Mesodermal cell (in vitro differentiated cells): Measurements from ENCODE around the gene EIF2AK3.

ENCODE experiments used
- H3K27ac ChIP-seq: 2 replicates; pipeline ENCODE4 v1.7.0; 2013; ENCODE audit warnings: mild to moderate bottlenecking, low read depth, low read length, moderate library complexity; ENCODE audit not compliant: severe bottlenecking
- H3K36me3 ChIP-seq: 2 replicates; pipeline ENCODE4 v1.7.1; 2013; ENCODE audit warnings: mild to moderate bottlenecking, low read length, moderate library complexity; ENCODE audit not compliant: control insufficient read depth, insufficient read depth
- H3K4me1 ChIP-seq: one replicate; pipeline ENCODE4 v1.7.1; 2013; ENCODE audit warnings: mild to moderate bottlenecking, low read length; ENCODE audit not compliant: insufficient read depth, control insufficient read depth, poor library complexity, severe bottlenecking
- H3K4me3 ChIP-seq: 2 replicates; pipeline ENCODE4 v1.7.0; 2013; ENCODE audit warnings: low read length, control low read depth, mild to moderate bottlenecking; ENCODE audit not compliant: insufficient read depth, poor library complexity, severe bottlenecking; ENCODE audit errors: extremely low read depth
- H3K9me3 ChIP-seq: 2 replicates; pipeline ENCODE4 v1.7.1; 2013; ENCODE audit warnings: mild to moderate bottlenecking, low read length, moderate library complexity; ENCODE audit not compliant: control insufficient read depth
- WGBS, 2 experiments: methylation state at CpG; one replicate each; pipeline ENCODE4 v1.1.5; 2013; ENCODE audit warnings: missing lambda C conversion rate in 2 of 2; ENCODE audit not compliant: insufficient coverage in 2 of 2; 5-methylcytosine and 5-hydroxymethylcytosine counted together

Gene EIF2AK3

DNA sequence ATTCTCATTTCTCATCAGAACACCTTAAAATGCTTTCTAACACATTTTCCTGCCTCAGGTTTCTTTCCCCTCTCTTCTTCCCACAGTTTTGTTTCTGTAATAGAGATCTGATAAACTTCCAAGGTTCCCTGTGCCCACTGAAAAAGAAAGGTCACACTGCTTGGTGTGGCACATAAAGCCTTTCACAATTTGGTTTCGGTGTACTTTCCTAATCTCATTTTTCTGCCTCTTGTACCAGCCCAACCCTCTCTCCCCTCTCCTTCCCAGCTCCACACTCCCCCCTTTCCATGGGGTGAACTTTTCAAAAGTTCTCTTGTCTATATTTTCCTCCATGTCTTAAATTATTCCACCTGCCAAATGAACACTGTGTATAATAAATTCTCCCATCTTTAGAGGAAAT lies 7.2 kb downstream of the EIF2AK3 start:
- no peaks in the 10 kb centered on the region for H3K9me3 ChIP-seq
- peaks cover 7% of the 10 kb centered on the region for H3K4me1 ChIP-seq
- peaks cover 6% of the 10 kb centered on the region for H3K36me3 ChIP-seq
- H3K4me3 ChIP-seq: no peak overlapping the region
- WGBS, 2 experiments: 100% methylated on average over 1 of the region's 1 CpG
- H3K27ac ChIP-seq: no peak overlapping the region

DNA sequence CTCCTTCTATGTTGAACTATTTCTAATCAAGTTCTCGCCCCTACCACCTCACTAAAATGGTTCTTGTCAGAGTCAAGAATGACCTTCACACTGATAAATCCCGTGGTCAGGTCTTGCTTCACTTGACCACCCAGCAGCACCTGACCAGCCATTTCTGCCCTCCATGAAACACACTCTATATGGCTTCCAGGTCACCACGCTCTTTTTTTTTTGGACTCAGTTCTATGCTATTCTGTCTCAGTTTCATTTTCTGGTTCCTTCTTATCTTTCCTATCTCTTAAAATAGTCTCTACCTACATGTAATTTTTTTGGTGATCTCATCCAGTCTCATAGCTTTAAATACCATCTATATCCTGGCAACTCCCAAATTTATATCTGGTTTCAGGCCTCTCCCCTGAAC lies 11.4 kb downstream of the EIF2AK3 start:
- no peaks in the 10 kb centered on the region for H3K9me3 ChIP-seq
- H3K4me1 ChIP-seq: peaks cover 28% of the 10 kb centered on the region
- WGBS, 2 experiments: 90 to 92% methylated on average over 3 of the region's 3 CpGs
- H3K27ac ChIP-seq: no peak overlapping the region
- no peak overlapping the region for H3K4me3 ChIP-seq
- peaks cover 22% of the 10 kb centered on the region for H3K36me3 ChIP-seq

DNA sequence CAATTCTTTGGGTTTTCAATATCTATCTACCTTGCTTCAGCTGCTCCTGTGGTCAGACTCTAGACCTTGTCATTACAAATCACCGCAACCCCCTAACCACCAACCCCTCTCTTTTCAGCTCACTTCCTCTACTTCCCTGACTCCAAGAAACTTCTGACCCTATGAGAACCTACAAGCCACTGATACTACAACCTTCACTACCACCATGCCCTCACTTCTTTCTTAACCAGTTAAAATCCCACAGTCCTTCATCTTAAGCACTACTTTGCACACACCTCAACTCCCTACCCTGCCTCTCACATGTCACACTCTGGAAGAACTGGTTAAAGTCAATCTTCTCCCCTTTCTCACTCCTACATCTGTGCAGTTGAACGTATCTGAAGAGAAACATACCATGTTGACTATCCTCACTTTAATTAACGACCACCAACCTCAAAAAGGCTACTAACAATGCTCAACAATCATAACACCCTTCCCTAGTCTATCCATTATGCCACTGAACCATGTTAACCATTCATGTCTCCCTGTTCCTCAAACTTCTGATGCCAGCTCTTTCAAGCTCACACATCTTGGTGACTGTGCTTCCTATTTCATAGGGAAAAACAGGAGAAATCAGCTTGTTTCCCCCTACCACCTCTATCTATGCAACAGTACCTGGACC lies 12.6 kb downstream of the EIF2AK3 start:
- H3K27ac ChIP-seq: no peak overlapping the region

DNA sequence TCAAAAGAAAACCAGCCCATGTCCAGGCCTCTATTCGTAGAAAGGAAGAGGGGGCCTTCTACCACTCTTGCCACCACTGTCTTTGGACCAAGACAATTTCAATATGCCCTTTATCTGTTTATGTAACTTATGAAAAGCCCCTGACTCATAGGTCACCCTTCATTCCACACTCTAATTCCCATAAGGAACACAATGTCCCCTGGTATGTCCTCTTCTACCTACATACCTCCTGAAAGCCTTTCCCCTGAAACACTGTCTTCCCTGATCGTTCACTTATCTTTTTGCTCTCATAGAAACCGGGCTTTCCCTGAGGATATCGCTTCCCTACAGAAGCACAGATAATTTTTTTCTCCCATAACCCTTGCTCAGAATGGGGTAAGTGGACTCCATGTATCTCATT lies 13.3 kb downstream of the EIF2AK3 start:
- WGBS, 2 experiments: 89 to 100% methylated on average over 3 to 4 of the region's 4 CpGs
- Histone ChIP-seq H3K9me3 (no peaks in the 10 kb centered on the region), H3K4me3 (no peak overlapping the region), H3K27ac (no peak overlapping the region), H3K4me1 (peaks cover 28% of the 10 kb centered on the region), H3K36me3 (peaks cover 24% of the 10 kb centered on the region)

More for the DNA sequence above, 12.6 kb downstream of the EIF2AK3 start:
- no peaks in the 10 kb centered on the region for H3K9me3 ChIP-seq
- peaks cover 24% of the 10 kb centered on the region for H3K36me3 ChIP-seq
- peaks cover 28% of the 10 kb centered on the region for H3K4me1 ChIP-seq
- H3K4me3 ChIP-seq: no peak overlapping the region
- WGBS, 2 experiments: 94 to 97% methylated on average over 3 of the region's 3 CpGs

DNA sequence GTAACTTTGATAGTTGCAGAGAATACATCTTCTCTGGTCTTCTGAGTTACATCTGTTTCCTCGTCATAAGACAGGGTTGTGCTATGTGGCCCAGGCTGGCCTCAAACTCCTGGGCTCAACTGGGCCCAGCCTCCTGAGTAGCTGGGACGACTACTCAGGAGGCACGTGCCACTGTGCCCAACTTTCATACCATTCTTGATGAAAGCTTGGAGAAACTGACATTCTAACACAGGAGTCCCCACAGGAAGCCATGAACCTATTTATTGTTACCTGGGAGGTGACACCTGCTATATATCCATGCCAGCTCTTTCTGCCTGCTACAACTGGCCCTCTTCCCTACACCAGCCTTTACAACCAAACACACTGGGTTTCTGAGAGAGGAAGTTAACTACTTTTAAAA lies 19.1 kb downstream of the EIF2AK3 start:
- no peaks in the 10 kb centered on the region for H3K9me3 ChIP-seq
- no peak overlapping the region for H3K4me3 ChIP-seq
- 86 to 87% methylated on average over 2 to 3 of the region's 3 CpGs for WGBS, 2 experiments
- H3K4me1 ChIP-seq: peaks cover 31% of the 10 kb centered on the region
- H3K36me3 ChIP-seq: peaks cover 20% of the 10 kb centered on the region
- no peak overlapping the region for H3K27ac ChIP-seq

DNA sequence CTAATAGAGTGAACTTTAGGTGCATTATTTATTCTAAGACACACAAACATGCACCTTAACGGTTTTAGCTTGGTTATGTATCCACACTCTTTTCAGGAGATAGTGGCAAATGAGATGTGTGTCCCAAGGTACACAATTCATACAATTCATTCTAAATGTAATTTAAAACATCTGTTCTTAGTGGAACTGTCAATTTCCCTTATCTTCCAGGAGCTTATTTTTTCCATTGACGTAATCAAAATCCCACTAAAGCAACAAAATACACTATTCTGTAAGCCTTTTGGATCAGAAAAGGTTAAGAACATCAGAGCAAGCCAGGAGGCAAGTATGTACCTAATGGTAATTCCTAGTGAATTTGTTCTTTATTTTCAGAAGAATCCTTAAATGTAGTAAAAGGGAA lies 19.8 kb downstream of the EIF2AK3 start:
- H3K9me3 ChIP-seq: no peaks in the 10 kb centered on the region
- no peak overlapping the region for H3K27ac ChIP-seq
- 100% methylated on average over 1 of the region's 2 CpGs; no CpG with 5 or more reads in 1 of the 2 experiments for WGBS, 2 experiments
- peaks cover 32% of the 10 kb centered on the region for H3K4me1 ChIP-seq
- H3K36me3 ChIP-seq: peaks cover 20% of the 10 kb centered on the region
- H3K4me3 ChIP-seq: no peak overlapping the region

DNA sequence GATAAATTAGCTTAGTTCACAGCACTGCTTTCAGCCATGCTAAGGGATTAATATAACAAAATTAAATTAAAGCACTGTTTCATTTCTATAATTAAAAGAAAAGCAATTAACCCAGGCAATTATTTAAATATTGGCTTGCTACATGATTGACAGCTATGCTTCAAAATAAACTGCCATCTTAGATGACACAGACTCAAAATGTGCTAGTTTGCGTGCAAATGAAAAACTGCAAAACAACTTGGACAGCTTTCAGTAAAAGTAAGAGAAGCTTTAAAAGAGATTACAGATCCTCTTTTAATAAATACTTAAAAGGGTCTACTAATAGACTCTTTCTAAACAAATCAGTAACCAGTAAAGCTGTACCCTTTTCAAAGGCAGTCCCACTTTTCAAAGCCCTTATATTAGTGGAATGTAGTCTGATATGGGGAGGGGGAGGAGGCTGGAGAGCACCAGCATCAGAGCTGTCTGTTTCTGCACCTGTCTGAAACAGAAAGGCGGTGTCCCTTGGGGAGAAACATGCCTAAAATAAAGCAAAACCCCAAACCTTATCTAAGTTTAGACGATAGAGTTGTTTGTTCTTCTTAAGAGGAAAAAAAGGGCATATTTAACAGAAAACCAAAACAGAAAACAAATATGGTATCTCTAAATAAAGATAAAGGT lies 20.8 kb downstream of the EIF2AK3 start:
- Histone ChIP-seq H3K9me3 (no peaks in the 10 kb centered on the region), H3K27ac (no peak overlapping the region), H3K36me3 (peaks cover 14% of the 10 kb centered on the region), H3K4me3 (no peak overlapping the region), H3K4me1 (peaks cover 33% of the 10 kb centered on the region)
- WGBS, 2 experiments: no CpG with 5 or more reads among the region's 3 CpGs

DNA sequence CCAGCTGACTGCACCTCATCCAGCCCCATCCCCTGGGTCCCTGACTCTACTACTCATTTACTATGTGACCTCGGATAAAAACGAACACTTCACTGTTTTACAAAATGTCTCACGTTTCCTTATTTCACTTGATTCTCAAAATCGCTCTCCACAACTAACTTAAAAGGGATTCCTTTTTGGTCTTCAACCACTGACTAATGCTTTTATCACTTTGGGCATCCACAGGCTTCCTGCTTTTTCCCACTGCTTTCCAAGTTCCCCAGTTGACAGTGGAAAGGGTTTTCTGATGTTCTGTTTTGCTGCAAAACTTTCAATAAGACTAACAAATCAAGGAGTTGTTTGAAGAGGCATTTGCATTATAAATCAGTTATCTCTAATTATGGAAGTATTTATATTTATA lies 24.1 kb downstream of the EIF2AK3 start:
- WGBS, 2 experiments: 78 to 85% methylated on average over 4 of the region's 4 CpGs
- H3K36me3 ChIP-seq: no peaks in the 10 kb centered on the region
- H3K4me1 ChIP-seq: peaks cover 54% of the 10 kb centered on the region
- peak overlapping the region; percentile 77 for H3K27ac ChIP-seq
- no peaks in the 10 kb centered on the region for H3K9me3 ChIP-seq
- no peak overlapping the region for H3K4me3 ChIP-seq

DNA sequence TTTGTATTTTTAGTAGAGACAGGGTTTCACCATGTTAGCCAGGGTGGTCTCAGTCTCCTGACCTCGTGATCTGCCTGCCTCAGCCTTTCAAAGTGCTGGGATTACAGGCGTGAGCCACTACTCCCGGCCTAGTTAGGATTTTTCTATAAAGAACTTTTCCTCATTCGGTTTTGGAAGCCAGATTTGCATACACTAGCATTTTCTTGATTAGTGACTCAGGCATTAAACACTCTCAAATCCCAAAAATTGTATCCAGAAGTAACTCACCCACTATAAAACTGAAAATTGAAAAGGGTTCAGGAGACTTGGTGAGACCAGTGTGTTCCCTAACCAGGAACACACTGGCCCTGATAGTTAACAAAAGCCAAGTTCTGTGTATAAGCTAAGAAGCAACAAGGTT lies 25.2 kb downstream of the EIF2AK3 start:
- peak overlapping the region; percentile 30 for H3K27ac ChIP-seq
- H3K9me3 ChIP-seq: no peaks in the 10 kb centered on the region
- 79 to 87% methylated on average over 2 to 4 of the region's 4 CpGs for WGBS, 2 experiments
- no peak overlapping the region for H3K4me3 ChIP-seq
- H3K4me1 ChIP-seq: peaks cover 58% of the 10 kb centered on the region
- H3K36me3 ChIP-seq: no peaks in the 10 kb centered on the region

DNA sequence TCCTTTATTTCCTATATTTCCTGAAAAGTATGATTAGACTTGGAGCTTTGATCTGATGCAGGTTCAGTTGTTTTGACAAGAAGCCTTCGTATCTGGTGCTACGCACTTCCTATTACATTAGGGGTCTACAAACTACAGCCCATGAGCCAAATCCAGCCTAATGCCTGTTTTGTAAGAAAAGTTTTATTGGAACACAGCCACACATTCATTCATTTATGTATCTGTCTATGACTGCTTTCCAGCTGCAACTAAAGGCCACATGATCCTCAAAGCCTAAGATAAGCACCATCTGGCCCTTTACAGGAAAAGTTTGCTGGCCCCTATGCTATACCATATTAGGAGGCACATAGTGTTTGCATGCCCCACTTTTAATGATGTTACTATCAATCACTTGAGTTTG lies 26.0 kb downstream of the EIF2AK3 start:
- Histone ChIP-seq H3K36me3 (no peaks in the 10 kb centered on the region), H3K4me1 (peaks cover 63% of the 10 kb centered on the region), H3K9me3 (no peaks in the 10 kb centered on the region), H3K27ac (peak overlapping the region; percentile 84), H3K4me3 (no peak overlapping the region)
- WGBS, 2 experiments: no CpG with 5 or more reads among the region's 2 CpGs

DNA sequence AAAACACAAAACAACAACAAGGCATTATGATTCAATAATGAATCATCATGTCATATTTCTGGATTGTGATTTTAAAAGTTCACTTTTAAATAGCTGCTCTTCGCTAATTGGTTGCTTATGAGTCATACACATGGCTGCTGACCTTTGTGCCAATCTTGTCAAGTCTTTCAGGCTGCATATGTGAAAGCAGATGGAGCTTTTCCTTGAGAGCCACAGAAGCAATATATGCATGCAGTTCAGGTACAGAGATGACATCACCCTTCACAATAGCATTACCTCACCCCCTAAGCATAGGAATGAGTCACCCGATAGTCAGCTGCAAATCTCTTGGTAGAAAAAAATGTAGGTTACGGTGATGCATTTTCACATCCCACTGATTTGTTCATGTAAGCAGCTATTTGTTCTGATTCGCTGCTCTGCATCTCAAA lies 27.2 kb downstream of the EIF2AK3 start:
- 40 to 67% methylated on average over 1 of the region's 4 CpGs for WGBS, 2 experiments
- Histone ChIP-seq H3K4me3 (no peak overlapping the region), H3K9me3 (no peaks in the 10 kb centered on the region), H3K36me3 (peaks cover 2% of the 10 kb centered on the region), H3K4me1 (peaks cover 65% of the 10 kb centered on the region), H3K27ac (peak overlapping the region; percentile 84)
